Neural progenitor cell (in vitro differentiated cells): ENCODE results near the gene TP53I3.

Source experiments
- EZH2 ChIP-seq: fragments of 200-600 bp; sonication (generic); IDR thresholded peaks from 2 replicates; pipeline ENCODE4 v1.6.1; 2017; ENCODE audit warnings: antibody characterized with exemption, mild to moderate bottlenecking, moderate library complexity
- TF ChIP-seq, protein P1 (sequence below): fragments of 200-600 bp; sonication (generic); IDR thresholded peaks from 2 replicates; pipeline ENCODE4 v1.5.1; 2017; ENCODE audit warnings: antibody characterized with exemption, mild to moderate bottlenecking

DNA sequence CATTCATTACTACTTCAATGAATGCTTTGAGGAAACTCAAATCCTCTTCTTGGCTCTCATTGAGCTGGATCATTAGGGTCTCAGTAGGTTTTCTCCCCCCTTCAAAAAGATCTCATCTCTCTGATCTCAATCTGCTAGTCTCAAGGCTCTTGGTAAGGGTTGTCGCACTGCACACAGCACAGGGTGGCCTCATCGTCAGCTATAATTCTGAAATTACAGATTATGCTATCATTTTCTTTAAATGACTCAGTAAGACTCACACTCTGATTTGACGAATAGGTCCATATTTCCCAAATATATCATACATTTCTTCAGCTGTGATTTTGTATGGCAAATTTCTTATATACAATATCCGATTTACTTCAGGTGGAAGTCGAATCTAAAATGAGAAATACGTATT, 10.8 kb downstream of the TP53I3 start:
- TF ChIP-seq, protein P1, sequence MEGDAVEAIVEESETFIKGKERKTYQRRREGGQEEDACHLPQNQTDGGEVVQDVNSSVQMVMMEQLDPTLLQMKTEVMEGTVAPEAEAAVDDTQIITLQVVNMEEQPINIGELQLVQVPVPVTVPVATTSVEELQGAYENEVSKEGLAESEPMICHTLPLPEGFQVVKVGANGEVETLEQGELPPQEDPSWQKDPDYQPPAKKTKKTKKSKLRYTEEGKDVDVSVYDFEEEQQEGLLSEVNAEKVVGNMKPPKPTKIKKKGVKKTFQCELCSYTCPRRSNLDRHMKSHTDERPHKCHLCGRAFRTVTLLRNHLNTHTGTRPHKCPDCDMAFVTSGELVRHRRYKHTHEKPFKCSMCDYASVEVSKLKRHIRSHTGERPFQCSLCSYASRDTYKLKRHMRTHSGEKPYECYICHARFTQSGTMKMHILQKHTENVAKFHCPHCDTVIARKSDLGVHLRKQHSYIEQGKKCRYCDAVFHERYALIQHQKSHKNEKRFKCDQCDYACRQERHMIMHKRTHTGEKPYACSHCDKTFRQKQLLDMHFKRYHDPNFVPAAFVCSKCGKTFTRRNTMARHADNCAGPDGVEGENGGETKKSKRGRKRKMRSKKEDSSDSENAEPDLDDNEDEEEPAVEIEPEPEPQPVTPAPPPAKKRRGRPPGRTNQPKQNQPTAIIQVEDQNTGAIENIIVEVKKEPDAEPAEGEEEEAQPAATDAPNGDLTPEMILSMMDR: no peak
- TF ChIP-seq EZH2: no peak
